BJ (cell line): Measurements from ENCODE around the gene TNPO3. TPM values are rescaled to one million over a fixed set of nuclear protein-coding genes. Genes with fewer than 3 reads are reported as not detected.

Experiments used
- CTCF ChIA-PET: fragments of 350-600 bp; formaldehyde crosslinking; extraction: SDS; loops from one replicate; lab custom pipeline; 2021; ENCODE audit warnings: antibody characterized with exemption, inconsistent platforms; lab: Yijun Ruan, JAX
- POLR2A ChIA-PET: fragments of 300-600 bp; sonication (Branson Sonifier 250); formaldehyde crosslinking; extraction: SDS; loops from one replicate; lab custom pipeline; 2021; ENCODE audit warnings: antibody characterized with exemption; lab: Charles Lee
- DNase-seq: peaks from one replicate; pipeline ENCODE4 v3.0.0-alpha.2; 2011; ENCODE audit warnings: low read depth
- H3K27me3 ChIP-seq: 2 replicates; pipeline ENCODE4 v1.6.0; 2011; ENCODE audit warnings: low read length; ENCODE audit not compliant: control insufficient read depth, insufficient read depth
- H3K36me3 ChIP-seq: 2 replicates; pipeline ENCODE4 v1.5.1; 2011; ENCODE audit warnings: low read length; ENCODE audit not compliant: control insufficient read depth, insufficient read depth
- H3K4me3 ChIP-seq: 2 replicates; pipeline ENCODE4 v1.5.1; 2011; ENCODE audit warnings: low read depth, mild to moderate bottlenecking, control low read depth, low read length
- polyA plus RNA-seq: library from polyadenylated mRNA; depleted of rRNA; stranded (reverse); fragments of >200 nt; gene quantifications from 2 replicates; pipeline ENCODE4 v1.2.3, GENCODE V29; 2011
- TF ChIP-seq, protein P1 (sequence below): IDR thresholded peaks from 2 replicates; pipeline ENCODE4 v1.5.1; 2011; ENCODE audit warnings: low read depth, mild to moderate bottlenecking, control low read depth, inconsistent platforms, low read length, moderate library complexity; ENCODE audit not compliant: insufficient read depth

TNPO3 gene
- polyA plus RNA-seq, 1 experiment: 36.2 TPM

DNA sequence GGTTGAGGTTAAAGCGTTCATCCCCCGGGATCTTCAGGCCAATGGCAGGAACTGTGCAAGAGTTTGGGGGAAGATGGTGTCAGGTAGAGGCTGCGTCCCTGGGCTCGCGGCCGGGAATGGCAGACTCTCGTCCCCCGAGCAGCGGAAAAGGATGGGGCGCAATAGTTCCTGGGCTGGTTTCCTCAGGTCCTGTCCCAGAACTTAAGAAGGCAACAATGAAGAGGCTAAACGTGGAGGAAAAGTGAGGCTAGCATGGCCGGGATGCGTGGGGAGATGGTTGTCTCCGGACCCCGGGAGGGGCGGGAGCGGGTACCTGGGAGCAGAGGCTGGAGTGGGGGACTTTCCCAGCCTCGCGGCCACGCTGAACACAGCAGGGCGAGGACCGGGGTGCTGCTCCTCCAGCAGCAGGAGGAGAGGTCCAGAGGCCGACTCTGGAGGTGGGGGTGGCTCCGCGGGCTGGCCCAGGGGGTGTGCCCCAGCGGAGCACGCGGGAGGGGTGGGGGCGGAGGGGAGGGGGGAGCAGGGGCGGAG is 116.3 kb downstream of the TNPO3 start:
- DNase-seq: no peak
- ChIA-PET CTCF (no interaction called here), POLR2A (no interaction called here)
- TF ChIP-seq, protein P1, sequence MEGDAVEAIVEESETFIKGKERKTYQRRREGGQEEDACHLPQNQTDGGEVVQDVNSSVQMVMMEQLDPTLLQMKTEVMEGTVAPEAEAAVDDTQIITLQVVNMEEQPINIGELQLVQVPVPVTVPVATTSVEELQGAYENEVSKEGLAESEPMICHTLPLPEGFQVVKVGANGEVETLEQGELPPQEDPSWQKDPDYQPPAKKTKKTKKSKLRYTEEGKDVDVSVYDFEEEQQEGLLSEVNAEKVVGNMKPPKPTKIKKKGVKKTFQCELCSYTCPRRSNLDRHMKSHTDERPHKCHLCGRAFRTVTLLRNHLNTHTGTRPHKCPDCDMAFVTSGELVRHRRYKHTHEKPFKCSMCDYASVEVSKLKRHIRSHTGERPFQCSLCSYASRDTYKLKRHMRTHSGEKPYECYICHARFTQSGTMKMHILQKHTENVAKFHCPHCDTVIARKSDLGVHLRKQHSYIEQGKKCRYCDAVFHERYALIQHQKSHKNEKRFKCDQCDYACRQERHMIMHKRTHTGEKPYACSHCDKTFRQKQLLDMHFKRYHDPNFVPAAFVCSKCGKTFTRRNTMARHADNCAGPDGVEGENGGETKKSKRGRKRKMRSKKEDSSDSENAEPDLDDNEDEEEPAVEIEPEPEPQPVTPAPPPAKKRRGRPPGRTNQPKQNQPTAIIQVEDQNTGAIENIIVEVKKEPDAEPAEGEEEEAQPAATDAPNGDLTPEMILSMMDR: no peak
- peak overlapping the region; percentile 37 for H3K4me3 ChIP-seq
- H3K27me3 ChIP-seq: peaks cover 31% of the 10 kb centered on the region
- no peaks in the 10 kb centered on the region for H3K36me3 ChIP-seq

DNA sequence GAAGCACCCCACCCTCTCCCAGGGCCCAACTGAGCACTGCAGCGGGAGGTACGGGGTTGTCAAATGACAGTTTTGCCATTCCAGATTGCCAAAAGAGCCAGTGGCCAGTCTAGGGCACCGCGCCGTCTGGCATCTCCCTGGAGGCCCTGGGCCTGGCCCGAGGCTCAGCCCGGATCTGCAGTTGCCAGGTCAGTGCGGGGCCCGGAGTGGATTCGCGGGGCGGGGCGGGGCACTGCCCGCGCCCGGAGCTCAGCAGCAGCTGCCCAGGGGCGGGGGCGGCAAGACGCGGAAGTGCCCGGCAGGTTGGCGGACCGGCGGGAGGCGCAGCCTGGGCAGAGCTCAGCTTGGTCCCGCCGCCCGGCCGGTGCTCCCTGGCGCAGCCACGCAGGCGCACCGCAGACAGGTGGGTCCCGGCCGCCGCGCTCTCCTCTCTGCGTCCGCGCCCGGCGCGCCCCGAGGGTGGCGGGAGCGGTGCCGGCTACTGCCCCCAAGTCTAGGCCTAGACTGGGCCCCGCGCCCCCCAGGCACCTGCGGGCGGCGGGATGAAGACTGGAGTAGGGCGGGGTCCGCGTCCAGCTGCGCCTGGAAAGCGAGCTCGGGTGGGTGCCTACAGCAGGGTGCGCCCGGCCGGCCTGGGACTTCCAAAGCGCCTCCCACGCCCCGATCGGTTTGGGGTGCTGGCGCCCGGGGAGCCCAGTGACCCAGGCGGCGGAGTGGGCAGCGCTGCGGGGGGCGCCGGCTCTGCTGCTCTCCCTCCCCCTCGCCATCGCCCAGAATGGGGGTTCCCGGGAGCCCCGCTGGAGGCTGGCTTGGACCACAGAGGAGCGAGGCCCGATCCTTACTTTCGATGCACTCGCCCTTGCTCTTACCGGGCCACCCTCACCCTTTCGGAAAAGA is 117.0 kb downstream of the TNPO3 start, which contains the start of gene IRF5:
Gene IRF5, plus strand, starts transcription at position 281 of the 897 bp plus-strand sequence. CDS start 4,155 bp downstream, outside the sequence.
- Histone ChIP-seq H3K27me3 (peaks cover 31% of the 10 kb centered on the region), H3K4me3 (peak within 1 kb of the TSS; percentile 37), H3K36me3 (no peaks in the 10 kb centered on the region)
- POLR2A ChIA-PET: no interaction called here
- DNase-seq: no peak
- CTCF ChIA-PET: no interaction called here
- TF ChIP-seq, protein P1: no peak

DNA sequence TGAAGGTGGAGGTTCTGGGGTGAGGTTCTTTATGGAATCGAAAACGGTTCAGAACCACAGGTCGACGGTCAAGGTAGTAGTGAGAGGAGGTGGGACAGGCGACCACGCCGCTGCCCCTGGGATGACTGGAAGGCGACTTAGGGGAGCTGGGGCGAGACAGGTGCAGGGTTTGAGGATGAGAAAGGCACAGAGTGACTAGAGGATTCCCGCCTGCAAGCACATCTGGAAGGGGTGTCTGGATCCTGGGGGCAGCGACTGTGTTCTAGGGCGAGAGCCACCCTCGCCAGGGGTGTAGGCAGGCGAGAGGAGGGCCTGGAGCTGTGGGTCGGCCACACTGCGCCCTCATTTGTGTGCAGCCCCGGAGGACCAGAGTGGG is 117.7 kb downstream of the TNPO3 start:
- TF ChIP-seq, protein P1: no peak
- DNase-seq: no peak
- Histone ChIP-seq H3K36me3 (no peaks in the 10 kb centered on the region), H3K4me3 (no peak overlapping the region), H3K27me3 (peaks cover 35% of the 10 kb centered on the region)
- CTCF ChIA-PET: no interaction called here
- POLR2A ChIA-PET: no interaction called here

DNA sequence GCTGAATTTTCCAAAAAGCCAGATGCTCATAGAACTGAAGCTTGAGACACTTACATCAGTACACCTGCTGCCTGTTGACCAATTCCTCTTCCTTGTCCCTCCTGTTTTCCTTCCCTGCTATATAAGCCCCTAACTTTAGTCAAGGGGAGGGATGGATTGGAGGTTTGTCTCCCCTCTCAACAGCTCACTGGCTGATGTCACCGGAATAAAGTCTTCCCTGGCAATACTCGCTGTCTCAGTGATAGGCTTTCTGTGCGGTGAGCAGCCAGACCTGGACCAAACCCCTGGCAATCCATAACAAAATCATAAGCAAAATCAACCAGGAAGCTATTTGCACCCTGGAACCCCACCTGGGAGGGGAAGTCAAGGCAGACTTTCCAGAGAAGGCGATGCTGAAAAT is 118.1 kb downstream of the TNPO3 start:
- ChIA-PET POLR2A (no interaction called here), CTCF (no interaction called here)
- TF ChIP-seq, protein P1: no peak
- Histone ChIP-seq H3K4me3 (no peak overlapping the region), H3K36me3 (no peaks in the 10 kb centered on the region), H3K27me3 (peaks cover 36% of the 10 kb centered on the region)
- no peak for DNase-seq

DNA sequence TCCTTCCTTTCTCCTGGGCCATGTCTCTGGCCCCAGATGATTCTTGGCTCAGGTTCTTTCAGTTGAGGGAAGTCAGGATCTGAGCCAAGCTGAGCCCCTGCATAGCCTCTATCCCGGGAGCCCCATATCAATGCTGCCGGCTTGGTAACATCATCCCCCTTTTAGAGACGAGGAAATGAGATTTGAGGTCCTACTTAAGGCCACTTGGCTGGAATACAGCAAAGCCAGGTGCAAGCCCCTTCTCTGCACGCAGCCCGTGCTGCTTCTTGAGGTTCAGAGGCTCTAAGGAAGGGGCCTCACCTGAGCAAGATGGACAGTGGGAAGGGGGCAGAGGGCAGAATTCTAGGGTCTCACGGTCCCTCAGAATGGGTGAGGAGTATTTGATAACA is 119.6 kb downstream of the TNPO3 start:
- no peaks in the 10 kb centered on the region for H3K36me3 ChIP-seq
- ChIA-PET POLR2A (no interaction called here), CTCF (no interaction called here)
- DNase-seq: no peak
- TF ChIP-seq, protein P1: no peak
- peaks cover 31% of the 10 kb centered on the region for H3K27me3 ChIP-seq
- no peak overlapping the region for H3K4me3 ChIP-seq
